K562 (cell line): ENCODE measurements around the gene LY6G6F. TPM values are rescaled to one million over a fixed set of nuclear protein-coding genes. Genes with fewer than 3 reads are reported as not detected.
A peak's percentile ranks its signal among the peaks of the same experiment; 100 is the strongest.

ENCODE experiments used
- FOXA1 ChIP-seq: fragments of 450-650 bp; IDR thresholded peaks from 2 replicates; pipeline ENCODE4 v1.6.1; 2016; ENCODE audit warnings: mild to moderate bottlenecking, borderline replicate concordance
- FOXJ2 ChIP-seq: fragments of 200-800 bp; sonication (Bioruptor generic); IDR thresholded peaks from 2 replicates; pipeline ENCODE4 v1.6.1; 2016; ENCODE audit warnings: missing genetic modification characterization, missing compliant biosample characterization
- KDM1A ChIP-seq, 2 experiments: fragments of 450-650 bp; IDR thresholded peaks; 2 replicates each; pipeline ENCODE4 v1.6.1; 2016; ENCODE audit warnings: mild to moderate bottlenecking in 2 of 2
- MAFF ChIP-seq: IDR thresholded peaks from 2 replicates; pipeline ENCODE4 v1.6.1; 2012; ENCODE audit warnings: low read length, improper control_type of control experiment
- POLR2G ChIP-seq: fragments of 200-400 bp; formaldehyde crosslinking; IDR thresholded peaks from 2 replicates; pipeline ENCODE4 v1.6.1; 2017; ENCODE audit warnings: low read depth, mild to moderate bottlenecking, antibody characterized with exemption, low read length, moderate library complexity
- polyA plus RNA-seq, 8 experiments: library from polyadenylated mRNA; depleted of rRNA in 4 of 8; stranded (reverse) in 5 of 8; unstranded in 3 of 8; fragments of >200 nt; fragmentation: Nextera tagmentation in 2 of 8; fragmentation: Illumina TruSeq in 1 of 8; extraction: Ambion mirVana in 2 of 8; extraction: Trizol in 1 of 8; gene quantifications; 2 replicates each; pipeline versions ENCODE4 v1.2.1 to v1.2.3, GENCODE V29; 2011 to 2014; ENCODE audit warnings: inconsistent platforms in 1 of 8, missing spikeins in 1 of 8
- total RNA-seq, 7 experiments: library from RNA; depleted of rRNA in 6 of 7; stranded (reverse); fragments of >200 nt in 6 of 7; fragmentation: Illumina TruSeq in 2 of 7; extraction: Trizol in 2 of 7; gene quantifications; 2 replicates each; pipeline versions ENCODE4 v1.2.1 to v1.2.3, GENCODE V29; 2011 to 2021; ENCODE audit warnings: low replicate concordance in 1 of 7
- TF ChIP-seq, protein P1 (sequence below), 2 experiments: fragments of 450-650 bp in 1 of 2; sonication (generic) in 1 of 2; formaldehyde crosslinking in 1 of 2; IDR thresholded peaks; 2 replicates each; pipeline versions ENCODE4 v1.7.1 to v1.9.0; 2016 to 2022; ENCODE audit warnings: inconsistent platforms in 1 of 2, mild to moderate bottlenecking in 1 of 2, missing genetic modification reagents in 1 of 2
- TF ChIP-seq, protein P2 (sequence below): fragments of 450-650 bp; formaldehyde crosslinking; IDR thresholded peaks from 2 replicates; pipeline ENCODE4 v1.4.0; 2020; ENCODE audit warnings: mild to moderate bottlenecking, moderate library complexity
- TF ChIP-seq, protein P3 (sequence below): sonication (generic); formaldehyde crosslinking; IDR thresholded peaks from 2 replicates; pipeline ENCODE4 v1.8.1; 2023; ENCODE audit warnings: missing genetic modification reagents, mild to moderate bottlenecking, borderline replicate concordance
- TF ChIP-seq, protein P4 (sequence below): sonication (generic); formaldehyde crosslinking; IDR thresholded peaks from 2 replicates; pipeline ENCODE4 v1.9.0; 2022; ENCODE audit warnings: mild to moderate bottlenecking, missing genetic modification reagents

Gene LY6G6F
- total and polyA plus RNA-seq, 9 of the 15 experiments (the other 6 are each of a cell fraction or from before 2014, with no cell fraction given), result 0.14 to 0.50 (median 0.28) TPM; not detected in 2

DNA sequence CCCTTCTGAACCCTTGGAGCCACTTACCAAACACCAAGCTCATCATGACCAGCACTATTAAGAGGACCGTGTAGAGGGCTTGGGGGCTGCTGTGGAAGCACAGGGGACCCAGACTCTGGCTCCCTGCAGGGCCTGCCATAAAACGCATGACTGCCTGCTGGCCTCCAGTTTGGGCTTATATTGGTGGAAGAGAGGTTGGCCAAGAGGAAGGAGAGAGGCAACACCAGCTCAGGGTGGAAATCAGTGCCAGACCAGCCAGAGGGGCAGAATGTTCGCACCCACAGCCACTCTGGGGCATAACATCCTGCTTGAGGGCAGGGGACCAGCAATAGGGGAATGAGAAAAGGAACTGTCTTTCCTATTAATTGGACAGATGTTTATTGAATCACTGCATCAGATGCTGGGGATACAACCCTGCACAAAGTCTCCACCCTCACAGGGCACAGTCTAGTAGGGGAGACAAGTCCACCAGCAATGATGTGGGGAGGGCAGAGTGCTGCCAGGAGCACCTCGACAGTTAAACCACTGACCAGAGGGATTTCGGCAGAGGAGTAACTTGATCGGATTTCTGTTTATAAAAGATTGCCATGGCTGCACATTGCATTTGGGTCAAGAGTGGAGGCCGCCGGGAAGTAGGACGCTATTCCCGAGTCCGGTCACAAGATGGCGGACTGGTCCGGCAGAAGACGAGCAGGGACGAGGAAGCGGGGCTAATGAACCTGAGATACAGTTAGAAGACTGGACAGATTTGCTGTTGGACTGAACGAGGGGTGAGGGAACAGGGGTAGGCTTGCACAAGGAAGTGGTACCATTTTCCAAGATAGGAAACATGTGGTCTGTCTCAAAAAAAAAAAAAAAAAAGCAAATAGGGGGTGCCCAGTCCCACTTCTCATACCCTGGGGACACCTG, 26.2 kb upstream of the LY6G6F start, which contains the start of gene LY6G5C (continued):
- TF ChIP-seq, protein P1, sequence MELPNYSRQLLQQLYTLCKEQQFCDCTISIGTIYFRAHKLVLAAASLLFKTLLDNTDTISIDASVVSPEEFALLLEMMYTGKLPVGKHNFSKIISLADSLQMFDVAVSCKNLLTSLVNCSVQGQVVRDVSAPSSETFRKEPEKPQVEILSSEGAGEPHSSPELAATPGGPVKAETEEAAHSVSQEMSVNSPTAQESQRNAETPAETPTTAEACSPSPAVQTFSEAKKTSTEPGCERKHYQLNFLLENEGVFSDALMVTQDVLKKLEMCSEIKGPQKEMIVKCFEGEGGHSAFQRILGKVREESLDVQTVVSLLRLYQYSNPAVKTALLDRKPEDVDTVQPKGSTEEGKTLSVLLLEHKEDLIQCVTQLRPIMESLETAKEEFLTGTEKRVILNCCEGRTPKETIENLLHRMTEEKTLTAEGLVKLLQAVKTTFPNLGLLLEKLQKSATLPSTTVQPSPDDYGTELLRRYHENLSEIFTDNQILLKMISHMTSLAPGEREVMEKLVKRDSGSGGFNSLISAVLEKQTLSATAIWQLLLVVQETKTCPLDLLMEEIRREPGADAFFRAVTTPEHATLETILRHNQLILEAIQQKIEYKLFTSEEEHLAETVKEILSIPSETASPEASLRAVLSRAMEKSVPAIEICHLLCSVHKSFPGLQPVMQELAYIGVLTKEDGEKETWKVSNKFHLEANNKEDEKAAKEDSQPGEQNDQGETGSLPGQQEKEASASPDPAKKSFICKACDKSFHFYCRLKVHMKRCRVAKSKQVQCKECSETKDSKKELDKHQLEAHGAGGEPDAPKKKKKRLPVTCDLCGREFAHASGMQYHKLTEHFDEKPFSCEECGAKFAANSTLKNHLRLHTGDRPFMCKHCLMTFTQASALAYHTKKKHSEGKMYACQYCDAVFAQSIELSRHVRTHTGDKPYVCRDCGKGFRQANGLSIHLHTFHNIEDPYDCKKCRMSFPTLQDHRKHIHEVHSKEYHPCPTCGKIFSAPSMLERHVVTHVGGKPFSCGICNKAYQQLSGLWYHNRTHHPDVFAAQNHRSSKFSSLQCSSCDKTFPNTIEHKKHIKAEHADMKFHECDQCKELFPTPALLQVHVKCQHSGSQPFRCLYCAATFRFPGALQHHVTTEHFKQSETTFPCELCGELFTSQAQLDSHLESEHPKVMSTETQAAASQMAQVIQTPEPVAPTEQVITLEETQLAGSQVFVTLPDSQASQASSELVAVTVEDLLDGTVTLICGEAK (IDR thresholded peaks at IDR 0.05), result no peak
- TF ChIP-seq, protein P1 (CRISPR knock-in tag; IDR thresholded peaks at IDR 0.05), result no peak
- TF ChIP-seq, protein P2, sequence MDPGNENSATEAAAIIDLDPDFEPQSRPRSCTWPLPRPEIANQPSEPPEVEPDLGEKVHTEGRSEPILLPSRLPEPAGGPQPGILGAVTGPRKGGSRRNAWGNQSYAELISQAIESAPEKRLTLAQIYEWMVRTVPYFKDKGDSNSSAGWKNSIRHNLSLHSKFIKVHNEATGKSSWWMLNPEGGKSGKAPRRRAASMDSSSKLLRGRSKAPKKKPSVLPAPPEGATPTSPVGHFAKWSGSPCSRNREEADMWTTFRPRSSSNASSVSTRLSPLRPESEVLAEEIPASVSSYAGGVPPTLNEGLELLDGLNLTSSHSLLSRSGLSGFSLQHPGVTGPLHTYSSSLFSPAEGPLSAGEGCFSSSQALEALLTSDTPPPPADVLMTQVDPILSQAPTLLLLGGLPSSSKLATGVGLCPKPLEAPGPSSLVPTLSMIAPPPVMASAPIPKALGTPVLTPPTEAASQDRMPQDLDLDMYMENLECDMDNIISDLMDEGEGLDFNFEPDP (CRISPR knock-in tag), result no peak
- TF ChIP-seq KDM1A (IDR thresholded peaks at IDR 0.05) (no peak; a peak in 1 of 4 replicates), POLR2G (no peak), FOXJ2 (0 out of 2 replicates have a peak, but pooled peaks have one; percentile 26), MAFF (no peak), FOXA1 (no peak)
- TF ChIP-seq, protein P3, sequence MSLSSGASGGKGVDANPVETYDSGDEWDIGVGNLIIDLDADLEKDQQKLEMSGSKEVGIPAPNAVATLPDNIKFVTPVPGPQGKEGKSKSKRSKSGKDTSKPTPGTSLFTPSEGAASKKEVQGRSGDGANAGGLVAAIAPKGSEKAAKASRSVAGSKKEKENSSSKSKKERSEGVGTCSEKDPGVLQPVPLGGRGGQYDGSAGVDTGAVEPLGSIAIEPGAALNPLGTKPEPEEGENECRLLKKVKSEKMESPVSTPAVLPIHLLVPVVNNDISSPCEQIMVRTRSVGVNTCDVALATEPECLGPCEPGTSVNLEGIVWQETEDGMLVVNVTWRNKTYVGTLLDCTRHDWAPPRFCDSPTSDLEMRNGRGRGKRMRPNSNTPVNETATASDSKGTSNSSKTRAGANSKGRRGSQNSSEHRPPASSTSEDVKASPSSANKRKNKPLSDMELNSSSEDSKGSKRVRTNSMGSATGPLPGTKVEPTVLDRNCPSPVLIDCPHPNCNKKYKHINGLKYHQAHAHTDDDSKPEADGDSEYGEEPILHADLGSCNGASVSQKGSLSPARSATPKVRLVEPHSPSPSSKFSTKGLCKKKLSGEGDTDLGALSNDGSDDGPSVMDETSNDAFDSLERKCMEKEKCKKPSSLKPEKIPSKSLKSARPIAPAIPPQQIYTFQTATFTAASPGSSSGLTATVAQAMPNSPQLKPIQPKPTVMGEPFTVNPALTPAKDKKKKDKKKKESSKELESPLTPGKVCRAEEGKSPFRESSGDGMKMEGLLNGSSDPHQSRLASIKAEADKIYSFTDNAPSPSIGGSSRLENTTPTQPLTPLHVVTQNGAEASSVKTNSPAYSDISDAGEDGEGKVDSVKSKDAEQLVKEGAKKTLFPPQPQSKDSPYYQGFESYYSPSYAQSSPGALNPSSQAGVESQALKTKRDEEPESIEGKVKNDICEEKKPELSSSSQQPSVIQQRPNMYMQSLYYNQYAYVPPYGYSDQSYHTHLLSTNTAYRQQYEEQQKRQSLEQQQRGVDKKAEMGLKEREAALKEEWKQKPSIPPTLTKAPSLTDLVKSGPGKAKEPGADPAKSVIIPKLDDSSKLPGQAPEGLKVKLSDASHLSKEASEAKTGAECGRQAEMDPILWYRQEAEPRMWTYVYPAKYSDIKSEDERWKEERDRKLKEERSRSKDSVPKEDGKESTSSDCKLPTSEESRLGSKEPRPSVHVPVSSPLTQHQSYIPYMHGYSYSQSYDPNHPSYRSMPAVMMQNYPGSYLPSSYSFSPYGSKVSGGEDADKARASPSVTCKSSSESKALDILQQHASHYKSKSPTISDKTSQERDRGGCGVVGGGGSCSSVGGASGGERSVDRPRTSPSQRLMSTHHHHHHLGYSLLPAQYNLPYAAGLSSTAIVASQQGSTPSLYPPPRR (CRISPR knock-in tag), result no peak
- TF ChIP-seq, protein P4, sequence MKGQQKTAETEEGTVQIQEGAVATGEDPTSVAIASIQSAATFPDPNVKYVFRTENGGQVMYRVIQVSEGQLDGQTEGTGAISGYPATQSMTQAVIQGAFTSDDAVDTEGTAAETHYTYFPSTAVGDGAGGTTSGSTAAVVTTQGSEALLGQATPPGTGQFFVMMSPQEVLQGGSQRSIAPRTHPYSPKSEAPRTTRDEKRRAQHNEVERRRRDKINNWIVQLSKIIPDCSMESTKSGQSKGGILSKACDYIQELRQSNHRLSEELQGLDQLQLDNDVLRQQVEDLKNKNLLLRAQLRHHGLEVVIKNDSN (CRISPR knock-in tag), result 0 out of 2 replicates have a peak, but pooled peaks have one; percentile 30
